ENCODE data around the gene DYSF.
A peak's percentile ranks its signal among the peaks of the same experiment; 100 is the strongest.
"Not testable (repeated sequence)": the region's sequence is repeated elsewhere in the genome, so short reads cannot be mapped to it uniquely, and the experiment has no call there.

Gene DYSF

GRCh38 chr2:71472019-71472418, 18.7 kb downstream of the DYSF start:
- no peak for DNase-seq (ENCODE audit: low read depth, low spot score)

- no peak for DNase-seq (ENCODE audit: low read depth, low spot score)
Measured at GRCh38 chr2:71473346-71474031, 20.1 kb downstream of the DYSF start.

GRCh38 chr2:71474116-71474743, 20.9 kb downstream of the DYSF start:
- DNase-seq (ENCODE audit: low read depth, low spot score), result no peak

GRCh38 chr2:71474744-71475397, 21.5 kb downstream of the DYSF start:
- DNase-seq (ENCODE audit: low read depth, low spot score), result no peak

GRCh38 chr2:71476495-71476894, 23.1 kb downstream of the DYSF start:
- no peak for DNase-seq (ENCODE audit: low read depth, low spot score)

GRCh38 chr2:71477231-71477691, 23.9 kb downstream of the DYSF start:
- no peak for DNase-seq (ENCODE audit: low read depth, low spot score)

- DNase-seq (ENCODE audit: low read depth, low spot score), result no peak
Measured at GRCh38 chr2:71478806-71479205, 25.4 kb downstream of the DYSF start.

- DNase-seq (ENCODE audit: low read depth, low spot score), result no peak
Measured at GRCh38 chr2:71479261-71479660, 25.9 kb downstream of the DYSF start.

- no peak for DNase-seq (ENCODE audit: low read depth, low spot score)
Measured at GRCh38 chr2:71481111-71481510, 27.8 kb downstream of the DYSF start.

GRCh38 chr2:71482055-71482454, 28.7 kb downstream of the DYSF start:
- no peak for DNase-seq (ENCODE audit: low read depth, low spot score)

GRCh38 chr2:71483246-71483645, 29.9 kb downstream of the DYSF start:
- no peak for DNase-seq (ENCODE audit: low read depth, low spot score)

GRCh38 chr2:71484354-71484753, 31.0 kb downstream of the DYSF start:
- no peak for DNase-seq (ENCODE audit: low read depth, low spot score)

- no peak for DNase-seq (ENCODE audit: low read depth, low spot score)
Measured at GRCh38 chr2:71486881-71487640, 33.7 kb downstream of the DYSF start.

GRCh38 chr2:71491551-71491950, 38.2 kb downstream of the DYSF start:
- not testable (repeated sequence) for DNase-seq (ENCODE audit: low read depth, low spot score)

- DNase-seq (ENCODE audit: low read depth, low spot score), result no peak
Measured at GRCh38 chr2:71492112-71492511, 38.8 kb downstream of the DYSF start.

- DNase-seq (ENCODE audit: low read depth, low spot score), result no peak
Measured at GRCh38 chr2:71494091-71494490, 40.7 kb downstream of the DYSF start.

- DNase-seq (ENCODE audit: low read depth, low spot score), result no peak
Measured at GRCh38 chr2:71494523-71495155, 41.3 kb downstream of the DYSF start.

GRCh38 chr2:71496156-71496770, 42.9 kb downstream of the DYSF start:
- DNase-seq (ENCODE audit: low read depth, low spot score), result no peak

- DNase-seq (ENCODE audit: low read depth, low spot score), result peak; percentile 90
Measured at GRCh38 chr2:71498261-71498701, 44.9 kb downstream of the DYSF start.

GRCh38 chr2:71499691-71500090, 46.3 kb downstream of the DYSF start:
- peak; percentile 19 for DNase-seq (ENCODE audit: low read depth, low spot score)

- DNase-seq (ENCODE audit: low read depth, low spot score), result no peak
Measured at GRCh38 chr2:71500426-71501079, 47.2 kb downstream of the DYSF start.

All from astrocyte of the hippocampus (primary cell).